DOHH2 (cell line): Measurements from ENCODE around the gene JMJD8.

Experiments used
- H3F3A ChIP-seq: fragments of 200-600 bp; sonication (generic), shearing (Covaris generic); 2 replicates; pipeline ENCODE4 v1.6.0; 2016; ENCODE audit warnings: antibody characterized with exemption, mild to moderate bottlenecking; ENCODE audit not compliant: control insufficient read depth, insufficient read depth
- H3K27ac ChIP-seq: fragments of 200-600 bp; sonication (generic); 2 replicates; pipeline ENCODE4 v1.5.1; 2014; ENCODE audit warnings: low read depth, mild to moderate bottlenecking, low read length, moderate library complexity
- H3K27me3 ChIP-seq: fragments of 200-600 bp; sonication (generic); 2 replicates; pipeline ENCODE4 v1.6.1; 2014; ENCODE audit warnings: mild to moderate bottlenecking, low read length, mixed read lengths; ENCODE audit not compliant: control insufficient read depth
- H3K36me3 ChIP-seq: fragments of 200-600 bp; sonication (generic); 2 replicates; pipeline ENCODE4 v1.6.1; 2014; ENCODE audit warnings: mild to moderate bottlenecking, low read length, moderate library complexity, mixed read lengths; ENCODE audit not compliant: control insufficient read depth
- H3K4me1 ChIP-seq: fragments of 200-600 bp; sonication (generic); 2 replicates; pipeline ENCODE4 v1.6.1; 2014; ENCODE audit warnings: mild to moderate bottlenecking, low read length, mixed read lengths; ENCODE audit not compliant: control insufficient read depth
- H3K4me2 ChIP-seq: fragments of 200-600 bp; sonication (generic); 2 replicates; pipeline ENCODE4 v1.6.0; 2014; ENCODE audit warnings: mild to moderate bottlenecking, low read length, moderate library complexity
- H3K4me3 ChIP-seq: fragments of 200-600 bp; sonication (generic); 2 replicates; pipeline ENCODE4 v1.5.1; 2014; ENCODE audit warnings: mild to moderate bottlenecking, low read length, mixed read lengths
- H3K79me2 ChIP-seq: fragments of 200-600 bp; sonication (generic); 2 replicates; pipeline ENCODE4 v1.6.1; 2014; ENCODE audit warnings: mild to moderate bottlenecking, low read length, mixed read lengths; ENCODE audit not compliant: control insufficient read depth
- H3K9me2 ChIP-seq: fragments of 200-600 bp; sonication (generic); replicated peaks from 2 replicates; pipeline ENCODE4 v1.6.1; 2014; ENCODE audit warnings: mild to moderate bottlenecking, low read length, mixed read lengths; ENCODE audit not compliant: control insufficient read depth
- H3K9me3 ChIP-seq: fragments of 200-600 bp; sonication (generic); 2 replicates; pipeline ENCODE4 v1.6.1; 2014; ENCODE audit warnings: antibody characterized with exemption, low read length, mixed read lengths; ENCODE audit not compliant: control insufficient read depth, insufficient read depth
- H4K20me1 ChIP-seq: fragments of 200-600 bp; sonication (generic); 2 replicates; pipeline ENCODE4 v1.6.0; 2014; ENCODE audit warnings: low read depth, mild to moderate bottlenecking, antibody characterized with exemption, low read length, moderate library complexity; ENCODE audit not compliant: control insufficient read depth, insufficient read depth
- CTCF ChIP-seq: fragments of 200-600 bp; sonication (generic); IDR thresholded peaks from one replicate; pipeline ENCODE4 v1.5.1; 2014; ENCODE audit warnings: antibody characterized with exemption, mild to moderate bottlenecking, low read depth, low read length; ENCODE audit not compliant: poor library complexity, severe bottlenecking
- EZH2phosphoT487 ChIP-seq: fragments of 200-600 bp; sonication (generic); IDR thresholded peaks from 2 replicates; pipeline ENCODE4 v1.6.1; 2017; ENCODE audit warnings: borderline replicate concordance, mild to moderate bottlenecking, antibody characterized with exemption, low read length, moderate library complexity, mixed read lengths

Gene JMJD8

GRCh38 chr16:732332-732731 lies 48.2 kb upstream of the JMJD8 start:
- Histone ChIP-seq H3K79me2 (peaks cover 25% of the 10 kb centered on the region), H3F3A (peaks cover 3% of the 10 kb centered on the region; the same call in 1 of the 2 replicates), H3K4me2 (no peak overlapping the region; the same call in 1 of the 2 replicates), H3K27ac (peak overlapping the region; percentile 56), H3K27me3 (no peaks in the 10 kb centered on the region), H3K9me2 (no peaks in the 10 kb centered on the region), H4K20me1 (no peaks in the 10 kb centered on the region), H3K4me3 (no peak overlapping the region), H3K36me3 (peaks cover 83% of the 10 kb centered on the region), H3K4me1 (peaks cover 62% of the 10 kb centered on the region), H3K9me3 (no peaks in the 10 kb centered on the region)
- TF ChIP-seq EZH2phosphoT487, result no peak
- TF ChIP-seq CTCF, result no peak

- Histone ChIP-seq H3K4me1 (peaks cover 56% of the 10 kb centered on the region), H3K27me3 (no peaks in the 10 kb centered on the region), H3F3A (peaks cover 5% of the 10 kb centered on the region; the same call in 1 of the 2 replicates), H3K9me2 (no peaks in the 10 kb centered on the region), H3K79me2 (peaks cover 11% of the 10 kb centered on the region), H3K9me3 (no peaks in the 10 kb centered on the region), H4K20me1 (no peaks in the 10 kb centered on the region), H3K4me2 (no peak overlapping the region), H3K27ac (peak overlapping the region; percentile 56), H3K4me3 (no peak overlapping the region), H3K36me3 (peaks cover 68% of the 10 kb centered on the region)
- TF ChIP-seq EZH2phosphoT487, result no peak
- no peak for TF ChIP-seq CTCF
Measured at GRCh38 chr16:730666-731509, 46.8 kb upstream of the JMJD8 start.

- Histone ChIP-seq H3K27me3 (no peaks in the 10 kb centered on the region), H3K36me3 (peaks cover 60% of the 10 kb centered on the region), H3F3A (peaks cover 7% of the 10 kb centered on the region; the same call in 1 of the 2 replicates), H3K4me3 (no peak overlapping the region), H4K20me1 (no peaks in the 10 kb centered on the region), H3K27ac (no peak overlapping the region), H3K4me1 (peaks cover 52% of the 10 kb centered on the region), H3K9me3 (no peaks in the 10 kb centered on the region), H3K79me2 (peaks cover 2% of the 10 kb centered on the region; the same call in 1 of the 2 replicates), H3K9me2 (no peaks in the 10 kb centered on the region), H3K4me2 (no peak overlapping the region)
- TF ChIP-seq EZH2phosphoT487, result no peak
- TF ChIP-seq CTCF, result no peak
Measured at GRCh38 chr16:729768-730665, 45.9 kb upstream of the JMJD8 start.
